Cardiac muscle cell (in vitro differentiated cells and primary cell): ENCODE measurements around the gene CDH4. TPM values are rescaled to one million over a fixed set of nuclear protein-coding genes. Genes with fewer than 3 reads are reported as not detected.

Experiments used
- DNase-seq, 2 donors: peaks; one replicate each; pipeline versions ENCODE4 v3.0.0 to v3.0.0-alpha.2; 2010 to 2017; ENCODE audit warnings: low read depth in 1 of 2, low spot score in 1 of 2
- H3K27ac ChIP-seq: fragments of 200-600 bp; sonication (generic); 2 replicates; pipeline ENCODE4 v1.5.1; 2016
- H3K27me3 ChIP-seq: fragments of 200-600 bp; sonication (generic); 2 replicates; pipeline ENCODE4 v1.6.0; 2016; ENCODE audit warnings: control low read depth
- H3K36me3 ChIP-seq: fragments of 200-600 bp; sonication (generic); 2 replicates; pipeline ENCODE4 v1.5.1; 2016; ENCODE audit warnings: control low read depth
- H3K4me1 ChIP-seq: fragments of 200-600 bp; sonication (generic); 2 replicates; pipeline ENCODE4 v1.8.1; 2017; ENCODE audit warnings: low read depth, mild to moderate bottlenecking, mixed run types
- H3K4me3 ChIP-seq: fragments of 200-600 bp; sonication (generic); 2 replicates; pipeline ENCODE4 v1.5.1; 2016; ENCODE audit warnings: mild to moderate bottlenecking
- H3K9me3 ChIP-seq: fragments of 200-600 bp; sonication (generic); 2 replicates; pipeline ENCODE4 v1.5.1; 2017; ENCODE audit warnings: low read depth, mild to moderate bottlenecking, control low read depth
- polyA plus RNA-seq: library from polyadenylated mRNA; unstranded; fragments of >200 nt; fragmentation: Nextera tagmentation; extraction: Ambion mirVana; gene quantifications from 2 replicates; pipeline ENCODE4 v1.2.1, GENCODE V29; 2016
- total RNA-seq: library from RNA; depleted of rRNA; stranded (reverse); fragments of >200 nt; gene quantifications from 2 replicates; pipeline ENCODE4 v1.2.3, GENCODE V29; 2016
- TF ChIP-seq, protein P1 (sequence below): IDR thresholded peaks from 2 replicates; pipeline ENCODE4 v1.5.1; 2012; ENCODE audit warnings: low read depth, mild to moderate bottlenecking, low read length

CDH4 gene
- total and polyA plus RNA-seq, 2 experiments from 2014 or later: 0.43 to 0.80 TPM

DNA sequence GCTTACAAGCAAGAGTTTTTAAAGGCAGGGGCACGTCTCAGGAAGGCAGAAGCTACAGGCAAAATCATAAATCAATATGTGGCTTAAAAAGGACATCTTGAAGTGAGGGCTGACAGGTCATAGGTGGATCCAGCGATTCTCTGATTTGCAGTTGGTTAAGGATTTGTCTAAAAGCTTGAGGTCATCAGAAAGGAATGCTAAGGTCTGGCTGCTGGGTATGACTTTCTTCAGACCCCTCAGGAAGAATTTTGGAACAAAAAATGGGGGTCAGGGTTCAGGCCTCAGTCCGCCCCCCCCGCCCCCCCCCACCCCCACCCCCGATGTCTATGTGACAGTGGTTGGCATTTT is 261.9 kb downstream of the CDH4 start:
- DNase-seq: no peak
- Histone ChIP-seq H3K4me3 (no peak overlapping the region), H3K27me3 (no peaks in the 10 kb centered on the region), H3K4me1 (peaks cover 48% of the 10 kb centered on the region), H3K9me3 (no peaks in the 10 kb centered on the region), H3K36me3 (no peaks in the 10 kb centered on the region), H3K27ac (no peak overlapping the region)
- TF ChIP-seq, protein P1, sequence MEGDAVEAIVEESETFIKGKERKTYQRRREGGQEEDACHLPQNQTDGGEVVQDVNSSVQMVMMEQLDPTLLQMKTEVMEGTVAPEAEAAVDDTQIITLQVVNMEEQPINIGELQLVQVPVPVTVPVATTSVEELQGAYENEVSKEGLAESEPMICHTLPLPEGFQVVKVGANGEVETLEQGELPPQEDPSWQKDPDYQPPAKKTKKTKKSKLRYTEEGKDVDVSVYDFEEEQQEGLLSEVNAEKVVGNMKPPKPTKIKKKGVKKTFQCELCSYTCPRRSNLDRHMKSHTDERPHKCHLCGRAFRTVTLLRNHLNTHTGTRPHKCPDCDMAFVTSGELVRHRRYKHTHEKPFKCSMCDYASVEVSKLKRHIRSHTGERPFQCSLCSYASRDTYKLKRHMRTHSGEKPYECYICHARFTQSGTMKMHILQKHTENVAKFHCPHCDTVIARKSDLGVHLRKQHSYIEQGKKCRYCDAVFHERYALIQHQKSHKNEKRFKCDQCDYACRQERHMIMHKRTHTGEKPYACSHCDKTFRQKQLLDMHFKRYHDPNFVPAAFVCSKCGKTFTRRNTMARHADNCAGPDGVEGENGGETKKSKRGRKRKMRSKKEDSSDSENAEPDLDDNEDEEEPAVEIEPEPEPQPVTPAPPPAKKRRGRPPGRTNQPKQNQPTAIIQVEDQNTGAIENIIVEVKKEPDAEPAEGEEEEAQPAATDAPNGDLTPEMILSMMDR: no peak

- no peak for DNase-seq
- H3K27me3 ChIP-seq: no peaks in the 10 kb centered on the region
- TF ChIP-seq, protein P1: no peak
- H3K36me3 ChIP-seq: no peaks in the 10 kb centered on the region
- peaks cover 48% of the 10 kb centered on the region for H3K4me1 ChIP-seq
- H3K27ac ChIP-seq: no peak overlapping the region
- no peaks in the 10 kb centered on the region for H3K9me3 ChIP-seq
- H3K4me3 ChIP-seq: no peak overlapping the region
Observed at GRCh38 chr20:61514396-61514795, 262.3 kb downstream of the CDH4 start.

GRCh38 chr20:61514805-61515505 is 262.9 kb downstream of the CDH4 start:
- peaks cover 48% of the 10 kb centered on the region for H3K4me1 ChIP-seq
- TF ChIP-seq, protein P1: no peak
- no peaks in the 10 kb centered on the region for H3K9me3 ChIP-seq
- H3K27me3 ChIP-seq: no peaks in the 10 kb centered on the region
- no peak for DNase-seq
- peak overlapping the region; percentile 92 for H3K27ac ChIP-seq
- no peak overlapping the region for H3K4me3 ChIP-seq
- no peaks in the 10 kb centered on the region for H3K36me3 ChIP-seq

- H3K9me3 ChIP-seq: no peaks in the 10 kb centered on the region
- H3K4me3 ChIP-seq: no peak overlapping the region
- no peaks in the 10 kb centered on the region for H3K36me3 ChIP-seq
- no peak for DNase-seq
- peak overlapping the region; percentile 92 for H3K27ac ChIP-seq
- H3K4me1 ChIP-seq: peaks cover 47% of the 10 kb centered on the region
- TF ChIP-seq, protein P1: no peak
- H3K27me3 ChIP-seq: no peaks in the 10 kb centered on the region
Observed at GRCh38 chr20:61515922-61516321, 263.9 kb downstream of the CDH4 start.

DNA sequence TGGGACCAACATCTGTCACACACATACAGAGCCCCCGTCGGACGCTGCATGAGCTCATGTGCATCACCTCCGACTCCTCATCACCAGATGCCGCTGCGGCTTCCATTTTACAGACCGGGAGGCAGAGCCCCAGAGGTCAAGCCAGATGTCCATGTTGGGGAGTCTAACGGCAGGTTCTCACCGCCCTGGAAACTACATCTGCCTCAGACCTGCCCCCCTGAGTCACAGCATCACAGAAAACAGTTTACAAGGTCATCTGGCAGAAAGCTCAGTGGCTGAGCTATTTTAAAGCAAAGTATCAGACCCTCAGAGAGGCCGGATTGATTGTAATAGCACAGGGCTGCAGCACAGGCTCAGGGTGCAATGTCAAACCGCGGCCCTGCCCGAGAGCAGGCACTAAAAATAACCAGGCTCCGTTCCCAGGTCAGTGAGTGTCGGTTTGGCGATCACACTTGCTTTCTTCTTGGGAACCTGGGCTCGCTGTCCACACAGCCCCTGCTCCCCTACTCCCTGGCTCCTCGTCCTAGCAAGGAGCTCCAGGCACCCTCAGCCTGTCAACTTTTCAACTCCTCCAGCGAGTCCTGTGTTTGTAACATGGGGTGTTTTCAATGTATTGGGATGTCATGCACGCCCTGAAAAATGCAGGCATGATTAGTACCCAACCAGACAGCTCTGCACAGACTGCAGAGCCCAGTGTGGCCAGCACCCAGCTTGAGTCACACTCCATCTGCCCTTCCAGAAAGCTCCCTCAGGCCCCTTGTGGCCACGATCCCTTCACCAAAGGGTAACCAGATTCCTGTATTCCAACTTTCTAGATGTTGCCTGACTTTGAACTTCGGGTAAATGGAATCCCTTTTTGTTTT is 264.5 kb downstream of the CDH4 start:
- no peak overlapping the region for H3K4me3 ChIP-seq
- H3K27me3 ChIP-seq: no peaks in the 10 kb centered on the region
- TF ChIP-seq, protein P1: no peak
- peak in 1 of 2 donors; percentile 91 for DNase-seq
- H3K36me3 ChIP-seq: no peaks in the 10 kb centered on the region
- peak overlapping the region; percentile 92 for H3K27ac ChIP-seq
- peaks cover 40% of the 10 kb centered on the region for H3K4me1 ChIP-seq
- no peaks in the 10 kb centered on the region for H3K9me3 ChIP-seq
